Cardiac muscle cell (in vitro differentiated cells and primary cell): ENCODE data around the gene LRSAM1. TPM values are rescaled to one million over a fixed set of nuclear protein-coding genes. Genes with fewer than 3 reads are reported as not detected.

Source experiments
- DNase-seq, 2 donors: peaks; one replicate each; pipeline versions ENCODE4 v3.0.0 to v3.0.0-alpha.2; 2010 to 2017; ENCODE audit warnings: low read depth in 1 of 2, low spot score in 1 of 2
- H3K27ac ChIP-seq: fragments of 200-600 bp; sonication (generic); 2 replicates; pipeline ENCODE4 v1.5.1; 2016
- H3K27me3 ChIP-seq: fragments of 200-600 bp; sonication (generic); 2 replicates; pipeline ENCODE4 v1.6.0; 2016; ENCODE audit warnings: control low read depth
- H3K36me3 ChIP-seq: fragments of 200-600 bp; sonication (generic); 2 replicates; pipeline ENCODE4 v1.5.1; 2016; ENCODE audit warnings: control low read depth
- H3K4me1 ChIP-seq: fragments of 200-600 bp; sonication (generic); 2 replicates; pipeline ENCODE4 v1.8.1; 2017; ENCODE audit warnings: low read depth, mild to moderate bottlenecking, mixed run types
- H3K4me3 ChIP-seq: fragments of 200-600 bp; sonication (generic); 2 replicates; pipeline ENCODE4 v1.5.1; 2016; ENCODE audit warnings: mild to moderate bottlenecking
- H3K9me3 ChIP-seq: fragments of 200-600 bp; sonication (generic); 2 replicates; pipeline ENCODE4 v1.5.1; 2017; ENCODE audit warnings: low read depth, mild to moderate bottlenecking, control low read depth
- CTCF ChIP-seq: IDR thresholded peaks from 2 replicates; pipeline ENCODE4 v1.5.1; 2012; ENCODE audit warnings: low read depth, mild to moderate bottlenecking, low read length
- polyA plus RNA-seq: library from polyadenylated mRNA; unstranded; fragments of >200 nt; fragmentation: Nextera tagmentation; extraction: Ambion mirVana; gene quantifications from 2 replicates; pipeline ENCODE4 v1.2.1, GENCODE V29; 2016
- total RNA-seq: library from RNA; depleted of rRNA; stranded (reverse); fragments of >200 nt; gene quantifications from 2 replicates; pipeline ENCODE4 v1.2.3, GENCODE V29; 2016

Gene LRSAM1
- total and polyA plus RNA-seq, 2 experiments from 2014 or later, result 39.4 to 39.7 TPM

GRCh38 chr9:127428348-127428747 is 23.0 kb upstream of the LRSAM1 start:
- Histone ChIP-seq H3K9me3 (no peaks in the 10 kb centered on the region), H3K36me3 (peaks cover 12% of the 10 kb centered on the region), H3K27me3 (no peaks in the 10 kb centered on the region), H3K27ac (no peak overlapping the region), H3K4me1 (peaks cover 9% of the 10 kb centered on the region), H3K4me3 (no peak overlapping the region)
- no peak for DNase-seq
- TF ChIP-seq CTCF, result no peak

DNA sequence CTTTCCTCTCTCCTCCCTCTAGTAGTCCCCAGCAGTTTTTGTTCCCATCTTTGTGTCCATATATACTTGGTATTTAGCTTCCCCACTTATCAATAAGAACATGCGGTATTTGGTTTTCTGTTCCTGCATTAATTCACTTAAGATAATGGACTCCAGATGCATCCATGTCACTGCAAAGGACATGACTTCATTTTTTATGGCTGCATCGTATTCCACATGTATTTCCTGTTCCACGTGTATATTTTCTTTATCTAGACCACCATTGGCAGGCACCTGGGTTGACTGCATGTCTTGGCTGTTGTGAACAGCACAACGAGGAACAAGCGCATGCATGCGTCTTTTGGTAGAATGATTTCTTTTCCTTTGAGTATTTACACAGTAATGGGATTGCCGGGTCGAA is 20.9 kb upstream of the LRSAM1 start:
- no peak for DNase-seq
- peaks cover 4% of the 10 kb centered on the region for H3K4me1 ChIP-seq
- H3K36me3 ChIP-seq, result peaks cover 25% of the 10 kb centered on the region
- no peaks in the 10 kb centered on the region for H3K27me3 ChIP-seq
- H3K4me3 ChIP-seq, result no peak overlapping the region
- H3K9me3 ChIP-seq, result no peaks in the 10 kb centered on the region
- no peak overlapping the region for H3K27ac ChIP-seq
- TF ChIP-seq CTCF, result no peak

DNA sequence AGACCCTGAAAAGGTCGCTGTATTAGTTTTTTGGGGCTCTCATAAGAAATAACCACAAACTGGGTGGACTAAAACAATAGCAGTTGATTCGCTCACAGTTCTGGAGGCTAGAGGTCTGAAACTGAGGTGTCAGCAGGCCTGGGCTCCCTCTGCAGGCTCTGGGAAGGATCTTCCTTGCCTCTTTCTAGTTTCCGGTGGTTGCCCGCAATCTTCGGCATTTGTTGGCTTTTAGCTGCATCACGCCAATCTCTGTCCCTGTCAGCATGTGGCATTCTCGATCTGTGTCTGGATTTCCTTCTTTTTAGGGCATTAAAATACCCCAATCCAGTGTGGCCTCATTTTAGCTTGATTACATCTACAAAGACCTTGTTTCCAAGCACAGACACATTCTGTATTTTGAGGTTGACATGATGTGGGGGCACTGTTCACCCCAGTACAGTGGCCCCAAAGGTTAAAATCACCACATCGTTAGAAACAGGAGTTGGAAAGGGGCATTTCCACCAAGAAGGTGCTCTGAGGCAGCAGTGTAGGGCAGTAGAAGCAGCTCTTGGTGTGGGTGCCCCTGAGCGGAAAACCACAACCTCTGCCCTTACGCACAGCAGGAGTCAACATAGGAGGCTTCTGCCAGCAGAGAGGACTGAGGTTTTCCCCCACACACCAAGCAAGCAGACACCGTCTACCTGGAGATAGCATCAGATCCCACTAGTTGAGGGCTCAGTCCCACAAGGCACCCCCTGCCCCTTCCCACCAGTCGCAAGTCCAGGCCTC is 13.6 kb upstream of the LRSAM1 start:
- no peak overlapping the region for H3K27ac ChIP-seq
- no peak for DNase-seq
- H3K9me3 ChIP-seq, result no peaks in the 10 kb centered on the region
- TF ChIP-seq CTCF, result peak; percentile 15
- no peaks in the 10 kb centered on the region for H3K27me3 ChIP-seq
- H3K36me3 ChIP-seq, result peaks cover 56% of the 10 kb centered on the region
- H3K4me1 ChIP-seq, result no peaks in the 10 kb centered on the region
- no peak overlapping the region for H3K4me3 ChIP-seq

GRCh38 chr9:127438394-127438793 is 12.9 kb upstream of the LRSAM1 start:
- Histone ChIP-seq H3K36me3 (peaks cover 61% of the 10 kb centered on the region), H3K27me3 (no peaks in the 10 kb centered on the region), H3K4me3 (no peak overlapping the region), H3K4me1 (no peaks in the 10 kb centered on the region), H3K27ac (no peak overlapping the region), H3K9me3 (no peaks in the 10 kb centered on the region)
- TF ChIP-seq CTCF, result no peak
- no peak for DNase-seq

DNA sequence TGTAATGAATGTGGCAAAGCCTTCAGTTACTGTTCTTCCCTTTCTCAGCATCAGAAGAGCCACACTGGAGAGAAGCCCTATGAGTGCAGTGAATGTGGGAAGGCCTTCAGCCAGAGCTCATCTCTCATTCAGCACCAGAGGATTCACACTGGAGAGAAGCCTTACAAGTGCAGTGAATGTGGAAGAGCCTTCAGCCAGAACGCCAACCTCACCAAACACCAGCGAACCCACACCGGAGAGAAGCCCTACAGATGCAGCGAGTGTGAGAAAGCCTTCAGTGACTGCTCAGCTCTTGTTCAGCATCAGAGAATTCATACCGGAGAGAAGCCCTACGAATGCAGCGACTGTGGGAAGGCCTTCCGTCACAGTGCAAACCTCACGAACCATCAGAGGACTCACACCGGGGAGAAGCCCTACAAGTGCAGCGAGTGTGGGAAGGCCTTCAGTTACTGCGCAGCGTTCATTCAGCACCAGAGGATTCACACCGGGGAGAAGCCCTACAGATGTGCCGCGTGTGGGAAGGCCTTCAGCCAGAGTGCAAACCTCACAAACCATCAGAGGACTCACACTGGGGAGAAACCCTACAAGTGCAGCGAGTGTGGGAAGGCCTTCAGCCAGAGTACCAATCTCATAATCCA is 6.9 kb upstream of the LRSAM1 start:
- H3K27ac ChIP-seq, result no peak overlapping the region

More for the DNA sequence above, 6.9 kb upstream of the LRSAM1 start:
- Histone ChIP-seq H3K4me3 (no peak overlapping the region), H3K36me3 (peaks cover 61% of the 10 kb centered on the region), H3K4me1 (peaks cover 5% of the 10 kb centered on the region), H3K9me3 (no peaks in the 10 kb centered on the region), H3K27me3 (no peaks in the 10 kb centered on the region)
- DNase-seq, result no peak
- no peak for TF ChIP-seq CTCF
